Heart right ventricle (tissue), 16 donors: ENCODE measurements around the gene GRM8. TPM values are rescaled to one million over a fixed set of nuclear protein-coding genes. Genes with fewer than 3 reads are reported as not detected.

ENCODE experiments used
- ATAC-seq, 8 donors: fragments of 200-7000 bp; cut with Tn5 transposase; one replicate each; pipeline ENCODE4 v1.9.1; 2020; ENCODE audit warnings: mild to moderate bottlenecking in 8 of 8, moderate library complexity in 8 of 8, moderate number of reproducible peaks in 1 of 8
- DNase-seq, 2 donors: peaks; one replicate each; pipeline ENCODE4 v3.0.0-alpha.2; 2020
- H3K27ac ChIP-seq, 10 donors: fragments of 200-600 bp; sonication (generic) in 2 of 10; one replicate each; pipeline versions ENCODE4 v1.5.0 to v1.8.0; 2020 to 2022; ENCODE audit warnings: mild to moderate bottlenecking in 3 of 10
- H3K27me3 ChIP-seq, 7 donors: fragments of 200-600 bp; one replicate each; pipeline ENCODE4 v1.8.0; 2021 to 2022; ENCODE audit warnings: mild to moderate bottlenecking in 2 of 7
- H3K36me3 ChIP-seq, 9 donors: fragments of 200-600 bp; sonication (generic) in 1 of 9; one replicate each; pipeline versions ENCODE4 v1.5.0 to v1.8.0; 2020 to 2022; ENCODE audit warnings: mild to moderate bottlenecking in 2 of 9
- H3K4me1 ChIP-seq, 9 donors: fragments of 200-600 bp; sonication (generic) in 1 of 9; one replicate each; pipeline versions ENCODE4 v1.5.0 to v1.8.0; 2020 to 2022; ENCODE audit warnings: mild to moderate bottlenecking in 4 of 9
- H3K4me3 ChIP-seq, 10 donors: fragments of 200-600 bp; sonication (generic) in 2 of 10; one replicate each; pipeline versions ENCODE4 v1.5.0 to v1.8.0; 2020 to 2022; ENCODE audit warnings: mild to moderate bottlenecking in 7 of 10, moderate library complexity in 2 of 10
- H3K9me3 ChIP-seq, 11 donors: fragments of 200-600 bp in 10 of 11; sonication (generic) in 2 of 11; one replicate each; pipeline versions ENCODE4 v1.5.0 to v1.8.0; 2013 to 2022; ENCODE audit warnings: mild to moderate bottlenecking in 2 of 11, control low read depth in 1 of 11, moderate library complexity in 1 of 11
- WGBS, 2 donors: extraction: QIAGEN DNeasy Blood & Tissue Kit; methylation state at CpG; one replicate each; pipeline ENCODE4 v1.1.7; 2013; ENCODE audit warnings: inconsistent platforms in 1 of 2; 5-methylcytosine and 5-hydroxymethylcytosine counted together
- intact Hi-C, 10 donors: fragments of 100-400 bp; cut with DNase I; formaldehyde crosslinking; loops; one replicate each; pipeline versions ENCODE4 v1.11.1 to v1.14.2; 2022
- polyA plus RNA-seq, 2 donors: library from polyadenylated mRNA; stranded (reverse); fragments of 200-250 nt; gene quantifications; one replicate each; pipeline ENCODE4 v1.2.3, GENCODE V29; 2013
- total RNA-seq, 10 donors: library from RNA; stranded (reverse); fragmentation: NEBNext Ultra II Directional in 3 of 10; extraction: Animal tissue kit (Norgen Biotek cat#: 25700) in 3 of 10; gene quantifications; one replicate each; pipeline versions ENCODE4 v1.2.1 to v1.2.4, GENCODE V29; 2021 to 2023
- TF ChIP-seq, protein P1 (sequence below), 9 donors: fragments of 200-600 bp; sonication (generic) in 2 of 9; IDR thresholded peaks; one replicate each; pipeline versions ENCODE4 v1.5.0 to v1.8.0; 2021 to 2022; ENCODE audit warnings: antibody characterized with exemption in 9 of 9, mild to moderate bottlenecking in 5 of 9, moderate library complexity in 1 of 9
- donor health status: Arrhythmogenic right ventricular cardiomyopathy.
- donor health status: ischemic (EF 13 %, LVEDD 7.1; RV severe dilation, severe dysfunction).
- donor health status: healthy with polysubstance abuse.
- donor health status: DM: no; HTN: yes; CAD: no.
- donor health status: DM: no; HTN: no; CAD: no.
- donor health status: ischemic (EF 25% LVEDD 6.9; RV normal size, moderate dysfunction).
- donor health status: ischemic (EF 25% LVEDD 5.7; RV mildly dilated, moderate dysfunction).
- donor health status: healthy.
- donor health status: DM: yes; HTN: yes; CAD: no.
- donor health status: Ischemic cardiomyopathy.
- donor health status: ischemic (EF 35%, LVEDD 5.7; RV mildly dilated, moderate dysfunction).
- donor health status: nonischemic (EF 11% LVEDD 7.7; RV severe dilation, severe dysfunction).
- donor health status: DM: yes; HTN: yes; CAD: no.
- donor health status: PGD.
- donor health status: ischemic (EF 29% LVEDD 5.4; RV normal size, mild dysfunction).
- donor health status: nonischemic (EF 23%, LVEDD 6.1; RV moderate dilation, normal function).

GRM8 gene
- total and polyA plus RNA-seq, 12 donors = 0.13 to 0.68 (median 0.34) TPM; not detected in 5

DNA sequence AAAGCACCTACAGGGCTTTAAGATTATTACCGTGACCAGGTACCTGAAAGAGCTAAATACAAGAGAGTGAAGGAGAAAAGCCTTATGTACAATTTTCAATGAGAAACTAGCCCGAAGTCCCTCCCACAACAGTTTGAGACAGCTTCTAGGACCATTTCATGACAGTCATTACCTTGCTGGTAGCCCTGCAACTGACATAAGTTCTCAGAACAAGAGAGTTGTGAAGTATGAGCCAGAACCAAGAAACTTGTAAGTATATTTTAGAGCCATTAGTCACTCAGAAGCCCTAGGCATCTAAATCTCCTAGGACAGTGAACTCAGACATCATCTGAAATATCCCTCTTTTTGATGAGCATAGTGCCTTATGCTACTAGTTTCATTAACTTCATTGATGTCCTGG is 792.1 kb downstream of the GRM8 start:
- intact Hi-C loops = no loop called here
- WGBS, 2 donors = 77 to 84% methylated on average over 2 of the region's 2 CpGs
- TF ChIP-seq, protein P1, sequence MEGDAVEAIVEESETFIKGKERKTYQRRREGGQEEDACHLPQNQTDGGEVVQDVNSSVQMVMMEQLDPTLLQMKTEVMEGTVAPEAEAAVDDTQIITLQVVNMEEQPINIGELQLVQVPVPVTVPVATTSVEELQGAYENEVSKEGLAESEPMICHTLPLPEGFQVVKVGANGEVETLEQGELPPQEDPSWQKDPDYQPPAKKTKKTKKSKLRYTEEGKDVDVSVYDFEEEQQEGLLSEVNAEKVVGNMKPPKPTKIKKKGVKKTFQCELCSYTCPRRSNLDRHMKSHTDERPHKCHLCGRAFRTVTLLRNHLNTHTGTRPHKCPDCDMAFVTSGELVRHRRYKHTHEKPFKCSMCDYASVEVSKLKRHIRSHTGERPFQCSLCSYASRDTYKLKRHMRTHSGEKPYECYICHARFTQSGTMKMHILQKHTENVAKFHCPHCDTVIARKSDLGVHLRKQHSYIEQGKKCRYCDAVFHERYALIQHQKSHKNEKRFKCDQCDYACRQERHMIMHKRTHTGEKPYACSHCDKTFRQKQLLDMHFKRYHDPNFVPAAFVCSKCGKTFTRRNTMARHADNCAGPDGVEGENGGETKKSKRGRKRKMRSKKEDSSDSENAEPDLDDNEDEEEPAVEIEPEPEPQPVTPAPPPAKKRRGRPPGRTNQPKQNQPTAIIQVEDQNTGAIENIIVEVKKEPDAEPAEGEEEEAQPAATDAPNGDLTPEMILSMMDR (IDR thresholded peaks at IDR 0.05) = no peak
- H3K4me1 ChIP-seq = no peaks in the 10 kb centered on the region
- H3K36me3 ChIP-seq = no peaks in the 10 kb centered on the region
- H3K27ac ChIP-seq = no peak overlapping the region
- DNase-seq (no peak), ATAC-seq (no peak)
- no peak overlapping the region for H3K4me3 ChIP-seq
- no peaks in the 10 kb centered on the region for H3K9me3 ChIP-seq
- H3K27me3 ChIP-seq = no peaks in the 10 kb centered on the region

DNA sequence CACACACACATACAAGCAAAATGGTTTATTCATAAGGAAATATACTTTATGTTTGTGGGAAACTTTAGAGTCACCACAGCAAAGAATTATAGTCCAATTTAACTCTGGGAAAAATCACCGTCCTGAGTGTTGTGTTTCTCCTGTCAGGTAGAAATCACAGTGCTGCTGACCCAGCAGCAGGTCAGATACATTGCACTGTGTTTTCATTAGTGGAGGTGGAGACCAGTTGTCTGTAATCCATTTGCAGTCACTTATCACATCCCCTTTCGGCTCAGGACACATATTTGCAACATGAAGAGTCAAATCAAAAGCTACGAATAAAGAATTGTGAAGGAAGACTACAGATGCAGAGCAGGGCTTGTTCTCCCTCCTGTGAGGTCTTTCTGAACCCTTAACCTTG is 799.6 kb downstream of the GRM8 start:
- intact Hi-C loops = no loop called here
- 47 to 54% methylated on average over 3 of the region's 3 CpGs for WGBS, 2 donors
- H3K4me3 ChIP-seq = no peak overlapping the region
- no peaks in the 10 kb centered on the region for H3K27me3 ChIP-seq
- TF ChIP-seq, protein P1 (IDR thresholded peaks at IDR 0.05) = no peak
- DNase-seq (no peak), ATAC-seq (no peak)
- no peaks in the 10 kb centered on the region for H3K36me3 ChIP-seq
- H3K27ac ChIP-seq = no peak overlapping the region
- H3K4me1 ChIP-seq = peaks cover 0 to 13% (median 0%) of the 10 kb centered on the region in 9 donors
- H3K9me3 ChIP-seq = no peaks in the 10 kb centered on the region

DNA sequence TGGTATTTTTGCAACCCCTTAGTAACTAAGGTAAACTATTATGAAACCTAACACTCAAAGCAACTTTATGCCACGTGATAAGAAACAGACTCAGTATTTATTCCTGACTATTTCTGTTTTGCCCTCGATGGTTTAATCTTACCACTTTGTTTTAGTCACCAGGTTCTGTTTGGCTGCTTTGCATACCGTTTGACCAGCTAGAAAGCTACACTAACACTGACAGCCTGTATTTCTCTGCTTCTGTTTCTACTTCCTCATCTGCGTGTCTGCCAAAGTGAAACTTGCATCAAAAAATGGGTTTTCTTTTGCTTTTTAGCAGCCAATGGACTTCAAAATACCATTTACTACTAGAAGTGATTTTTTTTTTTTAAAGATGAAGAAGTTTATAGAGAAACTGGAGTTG is 802.5 kb downstream of the GRM8 start:
- DNase-seq = no peak
- Histone ChIP-seq H3K36me3 (no peaks in the 10 kb centered on the region), H3K9me3 (no peaks in the 10 kb centered on the region), H3K27me3 (no peaks in the 10 kb centered on the region), H3K4me3 (no peak overlapping the region), H3K4me1 (peaks cover 0 to 13% (median 0%) of the 10 kb centered on the region in 9 donors), H3K27ac (peak overlapping the region in 3 of 10 donors; percentile 18 to 32 (median 21))
- intact Hi-C loops = no loop called here
- 17 to 34% methylated on average over 4 of the region's 4 CpGs for WGBS, 2 donors
- TF ChIP-seq, protein P1 (IDR thresholded peaks at IDR 0.05) = no peak
- peak in 5 of 8 donors; percentile 37 to 82 (median 55) for ATAC-seq

DNA sequence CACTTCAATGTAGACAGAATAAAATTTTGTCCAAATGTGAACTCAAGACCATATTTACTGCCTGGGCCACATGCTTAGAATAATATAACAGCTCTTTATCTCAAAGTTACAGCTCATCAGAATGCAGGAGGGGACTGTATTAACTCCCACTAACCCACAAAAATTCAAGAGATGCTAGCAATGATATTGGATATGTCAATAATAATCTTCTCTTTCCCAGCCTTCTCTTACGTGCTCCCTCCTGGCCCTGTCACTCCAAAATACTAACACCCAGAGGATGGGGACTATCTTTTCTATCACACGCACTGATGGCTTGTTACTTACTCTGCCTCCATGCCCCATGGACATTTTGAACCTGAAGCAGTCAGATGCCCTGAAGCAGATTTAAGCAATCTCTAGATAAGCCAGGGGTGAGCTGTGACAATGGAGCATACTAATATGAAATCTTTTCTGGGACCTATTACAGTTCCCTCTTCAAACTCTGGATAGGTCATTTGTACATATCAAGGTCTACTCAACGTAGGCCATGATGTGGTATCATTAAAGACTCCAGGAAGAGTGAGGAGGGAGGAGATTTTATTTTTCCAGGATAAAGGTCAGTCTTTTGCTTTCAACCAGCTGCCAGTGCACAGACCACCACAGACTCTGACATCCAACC is 803.0 kb downstream of the GRM8 start:
- TF ChIP-seq, protein P1 (IDR thresholded peaks at IDR 0.05) = no peak
- DNase-seq = no peak
- Histone ChIP-seq H3K4me3 (no peak overlapping the region), H3K27ac (peak overlapping the region in 3 of 10 donors; percentile 18 to 32 (median 21)), H3K4me1 (peaks cover 0 to 13% (median 0%) of the 10 kb centered on the region in 9 donors), H3K27me3 (no peaks in the 10 kb centered on the region), H3K36me3 (no peaks in the 10 kb centered on the region), H3K9me3 (no peaks in the 10 kb centered on the region)
- ATAC-seq = peak in 4 of 8 donors; percentile 16 to 52 (median 36)
- intact Hi-C loops = loop anchor here in 1 of 10 donors (10.0 kb wide), 1 partner anchor 45 kb away; no protein-coding TSS in a partner anchor
- WGBS, 2 donors = 34 to 55% methylated on average over 3 of the region's 3 CpGs
